ENCODE measurements around the gene ZDHHC16.

ZDHHC16 gene

DNA sequence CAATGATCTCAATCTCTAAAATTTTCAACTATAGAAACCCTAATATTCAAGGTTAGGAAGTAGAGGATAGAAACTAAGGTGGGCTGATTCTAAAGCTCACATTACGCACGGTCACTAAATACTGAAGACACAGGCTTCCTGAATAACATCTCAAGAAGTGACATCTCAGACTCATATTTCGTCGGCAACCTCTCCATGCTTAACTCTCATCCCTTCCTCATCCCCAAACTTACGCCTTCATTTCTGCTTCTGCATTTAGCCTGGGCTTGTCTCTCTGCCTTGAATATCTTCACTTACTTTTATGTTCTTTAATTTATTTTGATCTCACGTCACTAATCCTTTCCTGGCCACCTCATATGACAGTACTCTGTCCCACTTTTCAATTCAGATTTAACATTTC, 10.8 kb upstream of the ZDHHC16 start:
- TF ChIP-seq, protein P1, sequence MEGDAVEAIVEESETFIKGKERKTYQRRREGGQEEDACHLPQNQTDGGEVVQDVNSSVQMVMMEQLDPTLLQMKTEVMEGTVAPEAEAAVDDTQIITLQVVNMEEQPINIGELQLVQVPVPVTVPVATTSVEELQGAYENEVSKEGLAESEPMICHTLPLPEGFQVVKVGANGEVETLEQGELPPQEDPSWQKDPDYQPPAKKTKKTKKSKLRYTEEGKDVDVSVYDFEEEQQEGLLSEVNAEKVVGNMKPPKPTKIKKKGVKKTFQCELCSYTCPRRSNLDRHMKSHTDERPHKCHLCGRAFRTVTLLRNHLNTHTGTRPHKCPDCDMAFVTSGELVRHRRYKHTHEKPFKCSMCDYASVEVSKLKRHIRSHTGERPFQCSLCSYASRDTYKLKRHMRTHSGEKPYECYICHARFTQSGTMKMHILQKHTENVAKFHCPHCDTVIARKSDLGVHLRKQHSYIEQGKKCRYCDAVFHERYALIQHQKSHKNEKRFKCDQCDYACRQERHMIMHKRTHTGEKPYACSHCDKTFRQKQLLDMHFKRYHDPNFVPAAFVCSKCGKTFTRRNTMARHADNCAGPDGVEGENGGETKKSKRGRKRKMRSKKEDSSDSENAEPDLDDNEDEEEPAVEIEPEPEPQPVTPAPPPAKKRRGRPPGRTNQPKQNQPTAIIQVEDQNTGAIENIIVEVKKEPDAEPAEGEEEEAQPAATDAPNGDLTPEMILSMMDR (IDR thresholded peaks at IDR 0.05; ENCODE audit: extremely low read depth, missing control alignments), result no peak
- DNase-seq (ENCODE audit: low spot score), result no peak

DNA sequence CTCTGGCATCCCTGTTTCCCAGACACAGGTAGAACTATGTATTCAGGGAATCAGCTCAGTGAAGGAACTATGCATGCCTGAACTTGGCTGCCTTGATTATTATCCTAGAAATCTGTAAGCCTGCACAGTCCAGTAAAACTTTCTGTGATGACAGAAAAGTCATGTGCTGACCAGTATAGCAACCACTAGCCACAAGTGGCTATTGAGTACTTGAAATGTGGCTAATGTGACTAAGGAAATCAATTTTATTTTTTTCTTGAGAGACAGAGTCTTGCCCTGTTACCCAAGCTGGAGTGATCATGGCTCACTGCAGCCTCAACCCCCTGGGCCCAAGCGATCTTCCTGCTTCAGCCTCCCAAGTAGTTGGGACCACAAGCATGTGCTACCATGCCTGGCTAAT, 3.7 kb upstream of the ZDHHC16 start:
- TF ChIP-seq, protein P1 (IDR thresholded peaks at IDR 0.05; ENCODE audit: extremely low read depth, missing control alignments), result no peak
- DNase-seq (ENCODE audit: low spot score), result no peak

DNA sequence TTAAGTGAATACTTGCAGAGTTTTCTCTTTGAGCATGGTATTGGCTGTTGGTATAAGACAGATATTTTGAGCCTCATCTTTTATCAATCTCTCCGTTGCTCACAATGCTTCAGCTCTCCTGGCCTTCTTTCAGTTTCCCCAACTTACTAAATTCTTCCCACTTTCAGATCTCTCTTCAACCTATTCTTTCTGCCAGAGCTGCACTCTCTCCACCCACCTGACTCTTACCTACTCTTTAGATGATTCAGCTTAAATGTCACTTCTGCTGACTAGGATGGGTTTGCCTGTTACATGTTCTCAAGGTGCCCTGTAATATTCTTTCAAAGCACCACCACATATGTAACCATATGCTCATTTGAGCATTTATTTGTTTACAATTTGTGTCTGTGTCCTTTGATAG, 1.8 kb upstream of the ZDHHC16 start:
- TF ChIP-seq, protein P1 (IDR thresholded peaks at IDR 0.05; ENCODE audit: extremely low read depth, missing control alignments), result no peak
- DNase-seq (ENCODE audit: low spot score), result no peak

DNA sequence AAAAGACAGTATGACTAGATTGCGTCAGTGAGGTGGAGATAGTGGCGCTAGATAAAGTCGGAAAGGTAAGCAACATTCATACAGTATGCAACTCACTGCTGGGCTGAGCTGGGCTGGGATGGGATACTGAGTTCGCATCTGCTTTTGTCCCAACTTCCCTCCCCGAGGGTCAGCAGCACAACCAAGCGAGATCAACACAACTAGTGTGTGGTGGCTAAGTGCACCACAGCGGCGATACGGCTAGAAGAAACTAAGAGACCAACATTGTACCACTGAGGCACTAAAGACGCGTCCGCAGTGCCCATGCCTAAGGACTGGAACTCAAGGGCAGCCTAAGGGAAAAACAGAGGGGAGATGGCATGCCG, 636 bp upstream of the ZDHHC16 start:
- no peak for DNase-seq (ENCODE audit: low spot score)
- TF ChIP-seq, protein P1 (IDR thresholded peaks at IDR 0.05; ENCODE audit: extremely low read depth, missing control alignments), result no peak

DNA sequence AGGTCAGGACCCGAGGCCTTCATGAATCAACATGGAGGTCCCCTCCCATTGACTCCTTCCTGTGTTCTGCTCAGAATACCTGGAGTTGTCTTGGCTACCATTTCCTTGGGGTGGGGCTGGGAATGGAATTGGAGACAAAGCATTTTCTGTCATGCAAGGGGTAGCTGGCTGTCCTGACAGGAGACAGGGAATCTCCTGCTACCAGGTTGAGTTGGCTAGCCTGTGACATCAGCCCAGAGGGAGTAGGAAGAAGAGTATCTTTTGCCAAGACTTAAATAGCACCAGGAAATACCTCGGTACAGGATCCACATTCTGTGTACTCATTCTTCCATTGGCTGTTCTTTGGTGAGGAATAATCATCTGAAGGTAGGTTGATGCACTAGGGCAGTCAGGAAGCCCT, 4.9 kb downstream of the ZDHHC16 start:
- no peak for DNase-seq (ENCODE audit: low spot score)
- TF ChIP-seq, protein P1 (IDR thresholded peaks at IDR 0.05; ENCODE audit: extremely low read depth, missing control alignments), result no peak

DNA sequence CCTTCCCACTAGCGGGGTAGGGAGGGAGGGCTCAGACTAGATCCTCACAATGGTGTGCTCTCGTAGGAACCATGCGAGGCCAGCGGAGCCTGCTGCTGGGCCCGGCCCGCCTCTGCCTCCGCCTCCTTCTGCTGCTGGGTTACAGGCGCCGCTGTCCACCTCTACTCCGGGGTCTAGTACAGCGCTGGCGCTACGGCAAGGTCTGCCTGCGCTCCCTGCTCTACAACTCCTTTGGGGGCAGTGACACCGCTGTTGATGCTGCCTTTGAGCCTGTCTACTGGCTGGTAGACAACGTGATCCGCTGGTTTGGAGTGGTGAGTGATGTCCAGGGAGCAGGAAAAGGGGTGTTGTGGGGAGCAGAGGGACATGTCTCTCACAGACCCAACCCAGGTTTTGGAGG, 5.6 kb downstream of the ZDHHC16 start:
- no peak for DNase-seq (ENCODE audit: low spot score)
- TF ChIP-seq, protein P1 (IDR thresholded peaks at IDR 0.05; ENCODE audit: extremely low read depth, missing control alignments), result no peak

DNA sequence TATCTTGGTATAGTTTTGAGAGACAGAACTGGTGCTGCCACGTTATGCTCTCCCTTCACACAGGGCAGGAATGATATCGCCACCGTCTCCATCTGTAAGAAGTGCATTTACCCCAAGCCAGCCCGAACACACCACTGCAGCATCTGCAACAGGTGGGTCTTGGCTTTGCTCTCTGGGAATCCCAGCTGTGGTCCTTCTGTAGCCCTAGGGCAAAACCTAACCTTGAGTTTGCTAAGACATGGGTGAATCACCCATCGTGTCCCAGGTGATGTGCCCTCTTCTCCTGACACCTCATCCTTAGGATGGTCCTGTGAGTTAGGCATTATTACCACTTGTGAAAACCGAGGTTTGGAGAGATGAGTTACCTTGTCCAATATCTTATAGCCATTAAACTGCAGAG, 6.4 kb downstream of the ZDHHC16 start:
- TF ChIP-seq, protein P1 (IDR thresholded peaks at IDR 0.05; ENCODE audit: extremely low read depth, missing control alignments), result no peak
- no peak for DNase-seq (ENCODE audit: low spot score)
